Stimulated activated CD4-positive, alpha-beta T cell treated with anti-CD3 and anti-CD28 coated beads, Interleukin-15, amount 100 ng/mL, for 24 hours (primary cell): Measurements from ENCODE around the gene ZNF155.

ENCODE experiments used
- DNase-seq: peaks from one replicate; pipeline ENCODE4 v3.0.0-alpha.2; 2020

The ZNF155 gene

GRCh38 chr19:44005973-44006372, 22.0 kb downstream of the ZNF155 start:
- DNase-seq = no peak

- DNase-seq = no peak
Observed at GRCh38 chr19:44007473-44007872, 23.5 kb downstream of the ZNF155 start.

DNA sequence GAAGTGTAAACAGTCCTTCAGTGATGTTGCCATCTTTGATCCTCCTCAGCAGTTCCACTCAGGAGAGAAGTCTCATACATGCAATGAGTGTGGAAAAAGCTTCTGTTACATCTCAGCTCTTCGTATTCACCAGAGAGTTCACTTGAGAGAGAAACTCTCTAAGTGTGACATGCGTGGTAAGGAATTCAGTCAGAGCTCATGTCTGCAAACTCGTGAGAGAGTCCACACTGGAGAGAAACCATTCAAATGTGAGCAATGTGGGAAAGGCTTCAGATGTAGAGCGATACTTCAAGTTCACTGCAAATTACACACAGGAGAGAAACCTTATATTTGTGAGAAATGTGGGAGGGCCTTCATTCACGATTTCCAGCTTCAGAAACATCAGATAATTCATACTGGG, 26.5 kb downstream of the ZNF155 start:
- DNase-seq = no peak

GRCh38 chr19:44019498-44019897, 35.5 kb downstream of the ZNF155 start:
- no peak for DNase-seq

- DNase-seq = no peak
Observed at GRCh38 chr19:44021221-44021620, 37.2 kb downstream of the ZNF155 start.

DNA sequence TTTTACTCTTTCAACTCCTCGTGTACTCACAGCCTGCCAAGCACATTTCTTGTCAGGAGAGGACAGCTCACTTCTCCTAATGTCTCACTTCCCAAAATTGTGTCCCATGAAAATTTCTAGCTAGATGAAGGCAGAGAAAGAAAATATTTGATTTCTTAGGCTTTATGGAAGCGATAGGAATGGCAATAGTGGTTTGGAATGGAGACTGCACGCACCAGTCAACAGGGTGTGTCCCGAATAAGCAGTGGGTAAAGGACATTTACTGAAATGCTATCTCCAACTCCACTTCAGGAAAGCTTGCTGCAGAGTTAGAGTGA, 40.9 kb downstream of the ZNF155 start:
- no peak for DNase-seq

GRCh38 chr19:44025217-44025936, 41.4 kb downstream of the ZNF155 start, which contains the start of gene ZNF222:
ZNF222 (plus strand) TSS chr19:44025379; CDS start chr19:44025437, 58 bp downstream.
- peak; percentile 83 for DNase-seq

DNA sequence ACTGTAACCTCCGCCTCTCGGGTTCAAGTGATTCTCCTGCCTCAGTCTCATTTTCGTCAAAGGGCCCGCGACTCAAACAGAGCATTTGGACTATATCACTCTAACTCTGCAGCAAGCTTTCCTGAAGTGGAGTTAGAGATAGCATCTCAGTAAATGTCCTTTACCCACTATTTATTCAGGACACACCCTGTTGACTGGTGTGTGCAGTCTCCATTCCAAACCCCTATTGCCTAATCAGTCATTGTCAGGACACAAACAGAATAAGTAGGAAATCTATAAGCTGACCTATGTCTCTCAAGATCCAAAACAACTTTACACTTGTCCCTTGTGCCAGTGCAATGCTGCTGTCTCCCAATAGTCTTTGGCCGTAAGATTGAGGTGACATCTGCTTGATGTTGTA, 42.6 kb downstream of the ZNF155 start:
- no peak for DNase-seq

GRCh38 chr19:44032001-44032610, 48.1 kb downstream of the ZNF155 start:
- no peak for DNase-seq

- DNase-seq = no peak
Observed at GRCh38 chr19:44042147-44042546, 58.2 kb downstream of the ZNF155 start.
